Measurements from ENCODE around the gene REX1BD.

The REX1BD gene

DNA sequence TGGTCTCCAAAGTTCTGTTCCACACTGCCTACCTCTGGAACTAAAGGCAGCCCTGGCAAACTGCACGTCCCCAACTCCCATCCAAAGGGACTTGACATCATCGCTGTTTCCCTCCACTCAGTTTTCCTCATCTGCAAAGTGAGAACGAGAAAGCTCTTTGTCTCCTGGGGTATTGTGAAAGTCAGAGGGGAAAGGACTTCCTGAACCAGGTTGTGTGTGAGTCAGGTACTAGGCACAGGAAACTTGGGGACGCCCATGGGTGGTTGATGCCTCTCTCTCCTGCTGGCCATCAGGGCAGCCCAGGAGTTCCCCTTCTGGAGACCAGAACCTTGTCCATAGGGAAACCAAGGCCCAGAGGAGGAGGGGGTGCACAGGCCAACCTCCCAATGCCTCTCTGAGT is 13.3 kb downstream of the REX1BD start:
- POLR2A ChIA-PET, result no interaction called here
- TF ChIP-seq, protein P1, sequence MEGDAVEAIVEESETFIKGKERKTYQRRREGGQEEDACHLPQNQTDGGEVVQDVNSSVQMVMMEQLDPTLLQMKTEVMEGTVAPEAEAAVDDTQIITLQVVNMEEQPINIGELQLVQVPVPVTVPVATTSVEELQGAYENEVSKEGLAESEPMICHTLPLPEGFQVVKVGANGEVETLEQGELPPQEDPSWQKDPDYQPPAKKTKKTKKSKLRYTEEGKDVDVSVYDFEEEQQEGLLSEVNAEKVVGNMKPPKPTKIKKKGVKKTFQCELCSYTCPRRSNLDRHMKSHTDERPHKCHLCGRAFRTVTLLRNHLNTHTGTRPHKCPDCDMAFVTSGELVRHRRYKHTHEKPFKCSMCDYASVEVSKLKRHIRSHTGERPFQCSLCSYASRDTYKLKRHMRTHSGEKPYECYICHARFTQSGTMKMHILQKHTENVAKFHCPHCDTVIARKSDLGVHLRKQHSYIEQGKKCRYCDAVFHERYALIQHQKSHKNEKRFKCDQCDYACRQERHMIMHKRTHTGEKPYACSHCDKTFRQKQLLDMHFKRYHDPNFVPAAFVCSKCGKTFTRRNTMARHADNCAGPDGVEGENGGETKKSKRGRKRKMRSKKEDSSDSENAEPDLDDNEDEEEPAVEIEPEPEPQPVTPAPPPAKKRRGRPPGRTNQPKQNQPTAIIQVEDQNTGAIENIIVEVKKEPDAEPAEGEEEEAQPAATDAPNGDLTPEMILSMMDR (IDR thresholded peaks at IDR 0.05; ENCODE audit: control extremely low read depth, extremely low read depth, low read depth, missing control alignments), result no peak
- no peak for DNase-seq (ENCODE audit: extremely low spot score)
- CTCF ChIA-PET, result interaction anchor here (2.5 kb wide), 1 partner anchor 8 kb away, joined by 5 read pairs; no protein-coding TSS in a partner anchor

DNA sequence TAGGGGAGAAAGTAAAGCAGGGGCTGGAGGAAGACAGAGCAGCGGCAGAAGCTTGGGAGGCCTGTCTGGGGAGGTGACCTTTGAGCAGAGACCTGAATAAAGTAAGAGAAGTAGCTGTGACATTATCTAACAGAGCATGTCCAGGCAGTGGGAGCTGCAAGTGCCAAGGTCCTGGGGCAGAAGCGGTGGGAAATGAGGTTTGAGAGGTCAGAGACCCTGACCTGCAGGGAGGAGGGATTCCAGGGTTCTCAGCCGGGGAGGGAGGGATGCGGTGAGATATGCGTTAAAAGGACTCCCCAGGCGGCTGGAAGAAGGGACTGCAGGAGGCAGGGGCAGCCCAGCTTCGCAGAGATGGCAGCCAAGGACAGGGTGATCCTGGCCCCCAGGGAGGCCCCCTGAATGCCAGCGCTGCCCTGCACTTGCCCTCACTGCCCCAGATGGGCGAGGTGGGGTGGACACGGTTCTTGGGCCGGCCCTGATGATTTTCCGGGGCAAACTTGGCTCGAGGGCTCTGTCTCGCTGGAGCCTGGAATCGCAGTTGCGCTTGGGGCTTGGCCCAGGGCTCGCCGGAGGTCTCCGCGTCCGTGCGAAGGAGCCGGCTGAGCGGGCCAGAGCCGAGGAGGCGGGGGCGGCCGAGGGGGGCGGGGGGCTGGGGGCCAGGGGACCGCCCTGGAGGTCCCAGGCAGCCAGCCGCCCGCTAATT is 14.8 kb downstream of the REX1BD start:
- ChIA-PET POLR2A (no interaction called here), CTCF (interaction anchor here (0.8 to 2.5 kb wide), 2 partner anchors 9 to 14 kb away, joined by 4 to 5 read pairs; no protein-coding TSS in a partner anchor)
- DNase-seq (ENCODE audit: extremely low spot score), result no peak
- TF ChIP-seq, protein P1 (IDR thresholded peaks at IDR 0.05; ENCODE audit: control extremely low read depth, extremely low read depth, low read depth, missing control alignments), result no peak

DNA sequence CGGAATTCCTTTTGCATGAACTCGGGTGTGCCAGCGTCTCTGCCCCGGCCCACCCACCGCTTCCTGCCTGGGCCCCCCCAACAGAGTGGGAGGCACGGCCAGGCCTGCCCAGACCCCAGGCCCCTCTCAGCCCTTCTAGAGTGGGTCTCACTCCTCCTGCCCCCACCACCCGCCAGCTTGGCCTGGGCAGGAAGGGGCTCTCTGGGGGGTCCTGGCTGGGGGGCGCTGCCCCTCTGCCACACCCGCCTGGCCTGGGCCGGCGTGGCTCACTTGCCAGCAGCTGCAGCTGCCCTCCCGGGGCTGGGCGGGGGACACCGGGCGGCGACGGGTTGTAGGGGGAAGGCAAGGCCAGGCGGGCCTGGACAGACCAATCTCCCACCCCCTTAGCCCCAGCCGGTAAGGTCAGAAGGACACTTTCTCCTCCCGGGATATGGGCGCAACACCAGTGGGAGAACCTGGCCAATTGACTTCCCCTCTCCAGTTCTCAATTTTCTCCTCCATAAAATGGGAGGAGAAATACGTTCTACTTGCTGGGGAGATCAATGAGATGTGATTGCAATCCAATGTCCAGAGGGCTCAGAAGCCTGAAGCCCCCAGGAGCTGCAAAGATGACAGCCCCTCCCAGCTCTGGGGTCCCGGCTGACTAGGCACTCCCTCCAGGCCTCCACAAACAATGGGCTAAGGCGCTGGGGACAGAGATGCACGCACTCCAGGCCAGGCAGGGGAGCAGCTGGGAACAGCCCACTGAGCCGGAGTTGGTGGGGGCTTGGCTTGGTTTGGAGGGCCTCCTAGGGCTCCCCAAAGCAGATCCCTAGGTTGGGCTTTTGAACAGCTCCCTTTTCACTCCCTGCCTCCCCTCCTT is 15.6 kb downstream of the REX1BD start:
- no peak for DNase-seq (ENCODE audit: extremely low spot score)
- CTCF ChIA-PET, result interaction anchor here (0.7 to 2.5 kb wide), 2 partner anchors 10 to 16 kb away, joined by 5 read pairs; partner anchors contain the start of gene REX1BD
- TF ChIP-seq, protein P1 (IDR thresholded peaks at IDR 0.05; ENCODE audit: control extremely low read depth, extremely low read depth, low read depth, missing control alignments), result no peak
- POLR2A ChIA-PET, result no interaction called here

DNA sequence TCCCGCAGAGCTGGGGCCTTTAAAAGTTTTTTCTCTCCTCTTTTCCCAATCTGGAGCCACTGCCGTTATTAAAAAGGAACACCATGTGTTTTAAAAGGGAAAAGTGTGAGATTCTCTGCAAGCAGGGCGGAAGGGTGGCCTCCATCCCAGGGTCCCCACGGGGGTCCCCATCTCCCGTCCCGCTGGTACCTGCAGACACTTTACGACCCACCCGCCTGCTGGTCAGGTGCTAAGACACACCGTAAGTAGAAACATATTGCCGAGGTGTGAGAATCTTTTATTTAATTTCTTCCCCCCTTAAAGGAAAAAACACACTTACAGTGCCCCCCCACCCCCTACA is 16.2 kb downstream of the REX1BD start:
- ChIA-PET POLR2A (no interaction called here), CTCF (interaction anchor here (0.7 kb wide), 1 partner anchor 16 kb away, joined by 5 read pairs; the partner anchor contains the start of gene REX1BD)
- TF ChIP-seq, protein P1 (IDR thresholded peaks at IDR 0.05; ENCODE audit: control extremely low read depth, extremely low read depth, low read depth, missing control alignments), result no peak
- DNase-seq (ENCODE audit: extremely low spot score), result peak; percentile 14

DNA sequence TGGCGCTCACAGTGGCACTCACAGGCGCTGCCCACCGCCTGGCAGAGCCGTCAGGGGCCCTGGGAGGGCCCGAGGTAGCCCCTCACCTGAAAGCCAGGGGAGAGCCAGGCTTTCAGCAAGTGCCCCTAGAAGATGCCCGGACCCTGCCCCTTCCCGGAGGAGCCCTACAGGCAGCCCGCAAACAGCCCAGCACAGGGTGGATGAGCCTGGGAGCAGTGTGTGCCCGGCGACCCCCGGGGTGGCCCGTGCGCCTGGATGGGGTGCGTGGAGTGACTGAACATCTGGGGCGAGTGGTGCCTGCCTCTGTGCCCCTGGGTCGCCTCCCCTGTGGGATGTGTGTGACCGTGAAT is 16.6 kb downstream of the REX1BD start:
- peak; percentile 15 for DNase-seq (ENCODE audit: extremely low spot score)
- TF ChIP-seq, protein P1 (IDR thresholded peaks at IDR 0.05; ENCODE audit: control extremely low read depth, extremely low read depth, low read depth, missing control alignments), result no peak
- CTCF ChIA-PET, result no interaction called here
- POLR2A ChIA-PET, result no interaction called here

DNA sequence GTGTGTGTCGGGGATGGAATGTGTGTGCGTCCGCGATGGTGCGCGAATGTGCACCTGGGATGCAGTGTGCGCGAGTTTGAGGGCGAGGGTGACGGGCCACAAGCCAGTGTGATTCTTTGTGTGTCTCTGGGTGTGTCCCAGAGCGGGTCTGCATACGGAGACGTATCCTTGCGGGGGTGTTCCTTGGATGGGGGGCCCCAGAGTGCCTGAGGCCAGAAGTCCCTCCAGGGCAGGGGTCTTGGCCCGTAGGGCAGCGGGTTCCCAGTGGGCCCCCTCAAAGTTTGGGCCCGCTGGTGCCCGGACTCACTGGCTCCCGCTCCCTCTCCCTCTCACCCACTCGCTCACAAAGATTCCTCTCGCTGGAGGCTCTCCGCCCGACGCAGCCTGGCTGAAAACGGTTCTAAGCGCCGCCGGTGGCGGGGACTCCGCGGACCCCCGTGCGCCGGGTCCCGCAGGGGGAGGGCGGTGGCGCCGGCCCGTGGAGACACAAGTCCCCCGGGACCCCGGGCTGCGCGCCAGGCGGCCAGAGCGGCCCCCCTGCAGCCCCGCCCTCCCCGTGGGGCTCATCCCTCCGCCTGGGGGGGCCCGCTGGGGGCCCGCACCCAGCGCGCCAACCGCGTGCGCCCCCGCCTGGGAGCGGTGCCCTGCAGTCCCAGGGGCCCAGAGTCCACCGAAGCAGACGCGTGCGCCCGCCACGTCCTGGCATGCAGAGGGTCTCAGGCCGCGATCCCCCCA is 17.1 kb downstream of the REX1BD start:
- ChIA-PET CTCF (no interaction called here), POLR2A (no interaction called here)
- TF ChIP-seq, protein P1 (IDR thresholded peaks at IDR 0.05; ENCODE audit: control extremely low read depth, extremely low read depth, low read depth, missing control alignments), result no peak
- no peak for DNase-seq (ENCODE audit: extremely low spot score)
